Neural progenitor cell (in vitro differentiated cells): Measurements from ENCODE around the gene P2RX4. TPM values are rescaled to one million over a fixed set of nuclear protein-coding genes. Genes with fewer than 3 reads are reported as not detected.

ENCODE experiments used
- DNase-seq: peaks from one replicate; pipeline ENCODE4 v3.0.0-alpha.2; 2016; ENCODE audit warnings: low spot score
- H2AFZ ChIP-seq: fragments of 200-600 bp; sonication (generic); replicated peaks from 2 replicates; pipeline ENCODE4 v1.6.1; 2016; ENCODE audit warnings: antibody characterized with exemption
- H3F3A ChIP-seq: fragments of 200-600 bp; sonication (generic); 2 replicates; pipeline ENCODE4 v1.6.1; 2016; ENCODE audit warnings: antibody characterized with exemption, low read depth
- H3K27ac ChIP-seq: fragments of 200-600 bp; sonication (generic); 2 replicates; pipeline ENCODE4 v1.5.1; 2016; ENCODE audit warnings: mild to moderate bottlenecking
- H3K27me3 ChIP-seq: fragments of 200-600 bp; sonication (generic); 2 replicates; pipeline ENCODE4 v1.6.1; 2016; ENCODE audit warnings: mild to moderate bottlenecking, moderate library complexity
- H3K36me3 ChIP-seq: fragments of 200-600 bp; sonication (generic); 2 replicates; pipeline ENCODE4 v1.5.1; 2016
- H3K4me1 ChIP-seq: fragments of 200-600 bp; sonication (generic); 2 replicates; pipeline ENCODE4 v1.6.1; 2016; ENCODE audit warnings: mixed run types
- H3K4me2 ChIP-seq: fragments of 200-600 bp; sonication (generic); 2 replicates; pipeline ENCODE4 v1.6.1; 2016
- H3K4me3 ChIP-seq: fragments of 200-600 bp; sonication (generic); 2 replicates; pipeline ENCODE4 v1.5.1; 2016
- H3K79me2 ChIP-seq: fragments of 200-600 bp; sonication (generic); 2 replicates; pipeline ENCODE4 v1.6.1; 2016; ENCODE audit warnings: low read depth
- H3K9ac ChIP-seq: fragments of 200-600 bp; sonication (generic); 2 replicates; pipeline ENCODE4 v1.6.1; 2016
- H3K9me3 ChIP-seq: fragments of 200-600 bp; sonication (generic); 2 replicates; pipeline ENCODE4 v1.5.1; 2016; ENCODE audit warnings: low read depth
- H4K20me1 ChIP-seq: fragments of 200-600 bp; sonication (generic); 2 replicates; pipeline ENCODE4 v1.6.1; 2016; ENCODE audit warnings: low read depth
- H3K27ac Mint-ChIP-seq: 3 replicates; pipeline ENCODE4 v1.8.0; 2021; ENCODE audit warnings: mixed read lengths
- H3K27me3 Mint-ChIP-seq: 2 replicates; pipeline ENCODE4 v1.8.0; 2022; ENCODE audit warnings: low read depth, mild to moderate bottlenecking, inconsistent platforms, moderate library complexity, mixed read lengths; ENCODE audit not compliant: insufficient read depth
- H3K36me3 Mint-ChIP-seq: 3 replicates; pipeline ENCODE4 v1.8.0; 2021; ENCODE audit warnings: mixed read lengths
- H3K4me1 Mint-ChIP-seq: 3 replicates; pipeline ENCODE4 v1.8.0; 2021; ENCODE audit warnings: mixed read lengths
- H3K4me3 Mint-ChIP-seq: 3 replicates; pipeline ENCODE4 v1.8.0; 2021; ENCODE audit warnings: mild to moderate bottlenecking, moderate library complexity, mixed read lengths
- H3K9me3 Mint-ChIP-seq: 3 replicates; pipeline ENCODE4 v1.8.0; 2020; ENCODE audit warnings: mixed read lengths
- EZH2 ChIP-seq: fragments of 200-600 bp; sonication (generic); IDR thresholded peaks from 2 replicates; pipeline ENCODE4 v1.6.1; 2017; ENCODE audit warnings: antibody characterized with exemption, mild to moderate bottlenecking, moderate library complexity
- EZH2phosphoT487 ChIP-seq: fragments of 200-600 bp; sonication (generic); IDR thresholded peaks from 2 replicates; pipeline ENCODE4 v1.6.1; 2017; ENCODE audit warnings: antibody characterized with exemption
- total RNA-seq: library from RNA; depleted of rRNA; stranded (reverse); fragments of >200 nt; gene quantifications from 2 replicates; pipeline ENCODE4 v1.2.3, GENCODE V29; 2015; ENCODE audit warnings: low replicate concordance
- TF ChIP-seq, protein P1 (sequence below): fragments of 200-600 bp; sonication (generic); IDR thresholded peaks from 2 replicates; pipeline ENCODE4 v1.5.1; 2017; ENCODE audit warnings: antibody characterized with exemption, mild to moderate bottlenecking

The P2RX4 gene
- total RNA-seq, 1 donor from 2014 or later = 10.3 TPM

DNA sequence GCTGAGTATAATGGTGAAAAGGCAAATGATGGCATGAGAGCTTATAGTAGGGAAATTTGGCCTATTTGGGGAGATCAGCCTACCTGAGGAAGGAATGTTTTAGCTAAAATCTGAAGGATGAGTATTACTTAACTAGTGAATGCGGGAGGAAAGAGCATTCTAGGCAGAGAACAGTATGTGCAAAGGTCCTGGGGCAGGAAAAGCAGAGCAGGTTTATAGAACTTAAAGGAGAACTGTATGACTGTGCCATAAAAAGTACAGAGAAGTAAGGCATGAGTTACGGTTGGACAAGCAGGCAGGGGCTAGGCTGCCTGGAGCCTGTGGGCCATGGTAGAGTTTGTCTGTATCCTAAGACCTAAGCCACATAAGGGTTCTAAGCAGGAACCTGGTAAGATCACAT, 21.7 kb upstream of the P2RX4 start:
- Histone ChIP-seq H3K36me3 (no peaks in the 10 kb centered on the region), H3K4me3 (no peak overlapping the region)
- no peaks in the 10 kb centered on the region for H3K4me1 Mint-ChIP-seq

GRCh38 chr12:121189131-121189530, 20.8 kb upstream of the P2RX4 start:
- Mint-ChIP-seq H3K4me1 (no peaks in the 10 kb centered on the region), H3K36me3 (no peaks in the 10 kb centered on the region), H3K27me3 (peaks cover 3% of the 10 kb centered on the region), H3K27ac (no peak overlapping the region), H3K4me3 (no peak overlapping the region), H3K9me3 (no peaks in the 10 kb centered on the region)
- Histone ChIP-seq H4K20me1 (no peaks in the 10 kb centered on the region), H3K4me1 (no peaks in the 10 kb centered on the region), H2AFZ (no peak overlapping the region), H3K27ac (no peak overlapping the region), H3K4me2 (no peak overlapping the region), H3F3A (no peaks in the 10 kb centered on the region), H3K27me3 (no peaks in the 10 kb centered on the region), H3K9me3 (no peaks in the 10 kb centered on the region), H3K9ac (no peak overlapping the region), H3K36me3 (no peaks in the 10 kb centered on the region), H3K4me3 (no peak overlapping the region), H3K79me2 (no peaks in the 10 kb centered on the region)
- DNase-seq = no peak
- TF ChIP-seq, protein P1, sequence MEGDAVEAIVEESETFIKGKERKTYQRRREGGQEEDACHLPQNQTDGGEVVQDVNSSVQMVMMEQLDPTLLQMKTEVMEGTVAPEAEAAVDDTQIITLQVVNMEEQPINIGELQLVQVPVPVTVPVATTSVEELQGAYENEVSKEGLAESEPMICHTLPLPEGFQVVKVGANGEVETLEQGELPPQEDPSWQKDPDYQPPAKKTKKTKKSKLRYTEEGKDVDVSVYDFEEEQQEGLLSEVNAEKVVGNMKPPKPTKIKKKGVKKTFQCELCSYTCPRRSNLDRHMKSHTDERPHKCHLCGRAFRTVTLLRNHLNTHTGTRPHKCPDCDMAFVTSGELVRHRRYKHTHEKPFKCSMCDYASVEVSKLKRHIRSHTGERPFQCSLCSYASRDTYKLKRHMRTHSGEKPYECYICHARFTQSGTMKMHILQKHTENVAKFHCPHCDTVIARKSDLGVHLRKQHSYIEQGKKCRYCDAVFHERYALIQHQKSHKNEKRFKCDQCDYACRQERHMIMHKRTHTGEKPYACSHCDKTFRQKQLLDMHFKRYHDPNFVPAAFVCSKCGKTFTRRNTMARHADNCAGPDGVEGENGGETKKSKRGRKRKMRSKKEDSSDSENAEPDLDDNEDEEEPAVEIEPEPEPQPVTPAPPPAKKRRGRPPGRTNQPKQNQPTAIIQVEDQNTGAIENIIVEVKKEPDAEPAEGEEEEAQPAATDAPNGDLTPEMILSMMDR = no peak
- TF ChIP-seq EZH2phosphoT487 (no peak), EZH2 (no peak)

More for the DNA sequence above, 21.7 kb upstream of the P2RX4 start:
- Mint-ChIP-seq H3K27ac (no peak overlapping the region), H3K4me3 (no peak overlapping the region), H3K27me3 (peaks cover 3% of the 10 kb centered on the region), H3K9me3 (no peaks in the 10 kb centered on the region), H3K36me3 (no peaks in the 10 kb centered on the region)
- no peaks in the 10 kb centered on the region for H3K9me3 ChIP-seq
- H2AFZ ChIP-seq = no peak overlapping the region
- no peak overlapping the region for H3K9ac ChIP-seq
- no peak overlapping the region for H3K4me2 ChIP-seq
- no peaks in the 10 kb centered on the region for H3K79me2 ChIP-seq
- no peaks in the 10 kb centered on the region for H3F3A ChIP-seq
- no peak overlapping the region for H3K27ac ChIP-seq
- no peaks in the 10 kb centered on the region for H3K4me1 ChIP-seq
- H4K20me1 ChIP-seq = no peaks in the 10 kb centered on the region
- no peaks in the 10 kb centered on the region for H3K27me3 ChIP-seq
- DNase-seq = no peak
- TF ChIP-seq EZH2 = no peak
- no peak for TF ChIP-seq EZH2phosphoT487
- TF ChIP-seq, protein P1 = no peak

DNA sequence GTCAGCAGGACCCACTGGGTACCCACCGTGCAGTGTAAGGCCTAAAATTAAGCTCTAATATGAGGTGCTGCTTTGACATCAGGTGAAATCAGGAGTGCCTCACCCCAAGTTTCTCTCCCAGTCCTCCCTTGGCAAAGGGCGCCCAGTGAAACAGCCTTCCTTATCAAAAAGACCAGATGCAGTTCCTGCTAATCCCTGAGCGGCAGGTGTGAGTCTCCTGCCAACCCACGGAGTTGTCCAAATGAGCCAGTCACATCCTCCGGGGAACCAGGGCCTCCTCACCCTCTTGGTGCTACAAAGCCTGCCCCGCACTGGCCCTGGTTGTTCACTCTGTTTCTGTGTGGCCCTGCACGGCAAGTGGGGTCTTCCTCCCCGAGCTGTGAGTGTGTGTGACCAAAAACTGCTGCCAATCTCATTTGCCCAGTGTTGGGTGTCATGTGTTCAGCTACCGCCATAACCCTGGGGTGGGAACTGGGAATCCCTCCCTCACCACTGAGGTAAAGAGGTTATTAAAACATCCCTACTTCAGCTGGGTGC, 20.2 kb upstream of the P2RX4 start:
- no peaks in the 10 kb centered on the region for H3K9me3 Mint-ChIP-seq

More for the DNA sequence above, 20.2 kb upstream of the P2RX4 start:
- DNase-seq = no peak
- Histone ChIP-seq H3K4me3 (no peak overlapping the region), H3K27ac (no peak overlapping the region), H3K27me3 (no peaks in the 10 kb centered on the region), H3K9ac (no peak overlapping the region), H3K79me2 (no peaks in the 10 kb centered on the region), H3F3A (no peaks in the 10 kb centered on the region), H3K9me3 (no peaks in the 10 kb centered on the region), H3K4me2 (no peak overlapping the region), H4K20me1 (no peaks in the 10 kb centered on the region), H3K4me1 (no peaks in the 10 kb centered on the region), H2AFZ (no peak overlapping the region), H3K36me3 (no peaks in the 10 kb centered on the region)
- Mint-ChIP-seq H3K27ac (no peak overlapping the region), H3K4me1 (no peaks in the 10 kb centered on the region), H3K27me3 (peaks cover 3% of the 10 kb centered on the region), H3K4me3 (no peak overlapping the region), H3K36me3 (no peaks in the 10 kb centered on the region)
- no peak for TF ChIP-seq EZH2
- TF ChIP-seq, protein P1 = no peak
- no peak for TF ChIP-seq EZH2phosphoT487
